NB4 (cell line): Measurements from ENCODE around the gene ZSCAN1.

ENCODE experiments used
- MYC ChIP-seq: IDR thresholded peaks from 2 replicates; pipeline ENCODE4 v1.6.1; 2011; ENCODE audit warnings: low read depth, low read length
- POLR2A ChIP-seq: IDR thresholded peaks from 2 replicates; pipeline ENCODE4 v1.6.1; 2011; ENCODE audit warnings: mild to moderate bottlenecking; ENCODE audit not compliant: insufficient read length; ENCODE audit errors: extremely low read depth
- TF ChIP-seq, protein P1 (sequence below): IDR thresholded peaks from one replicate; pipeline ENCODE4 v1.5.1; 2012; ENCODE audit warnings: low read depth, low read length

DNA sequence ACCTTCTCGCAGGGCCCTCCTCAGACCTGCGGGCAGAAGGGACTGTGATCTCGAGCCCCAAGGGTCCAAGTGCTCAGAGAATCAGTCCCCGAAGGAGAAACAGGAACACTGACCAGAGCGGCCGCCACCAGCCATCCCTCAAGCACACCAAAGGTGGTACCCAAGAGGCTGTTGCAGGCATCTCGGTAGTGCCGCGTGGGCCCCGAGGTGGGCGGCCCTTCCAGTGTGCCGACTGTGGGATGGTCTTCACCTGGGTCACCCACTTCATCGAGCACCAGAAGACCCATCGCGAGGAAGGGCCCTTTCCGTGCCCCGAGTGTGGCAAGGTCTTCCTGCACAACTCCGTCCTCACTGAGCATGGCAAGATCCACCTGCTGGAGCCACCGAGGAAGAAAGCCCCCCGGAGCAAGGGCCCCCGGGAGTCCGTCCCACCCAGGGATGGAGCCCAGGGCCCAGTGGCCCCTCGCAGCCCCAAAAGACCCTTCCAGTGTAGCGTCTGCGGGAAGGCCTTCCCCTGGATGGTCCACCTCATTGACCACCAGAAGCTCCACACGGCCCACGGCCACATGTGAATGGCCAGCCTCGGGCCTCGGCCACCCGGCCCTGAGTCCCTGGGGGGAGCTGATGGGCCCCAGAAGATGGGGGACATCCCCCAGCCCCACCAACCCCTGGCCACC is 19.8 kb downstream of the ZSCAN1 start:
- TF ChIP-seq, protein P1, sequence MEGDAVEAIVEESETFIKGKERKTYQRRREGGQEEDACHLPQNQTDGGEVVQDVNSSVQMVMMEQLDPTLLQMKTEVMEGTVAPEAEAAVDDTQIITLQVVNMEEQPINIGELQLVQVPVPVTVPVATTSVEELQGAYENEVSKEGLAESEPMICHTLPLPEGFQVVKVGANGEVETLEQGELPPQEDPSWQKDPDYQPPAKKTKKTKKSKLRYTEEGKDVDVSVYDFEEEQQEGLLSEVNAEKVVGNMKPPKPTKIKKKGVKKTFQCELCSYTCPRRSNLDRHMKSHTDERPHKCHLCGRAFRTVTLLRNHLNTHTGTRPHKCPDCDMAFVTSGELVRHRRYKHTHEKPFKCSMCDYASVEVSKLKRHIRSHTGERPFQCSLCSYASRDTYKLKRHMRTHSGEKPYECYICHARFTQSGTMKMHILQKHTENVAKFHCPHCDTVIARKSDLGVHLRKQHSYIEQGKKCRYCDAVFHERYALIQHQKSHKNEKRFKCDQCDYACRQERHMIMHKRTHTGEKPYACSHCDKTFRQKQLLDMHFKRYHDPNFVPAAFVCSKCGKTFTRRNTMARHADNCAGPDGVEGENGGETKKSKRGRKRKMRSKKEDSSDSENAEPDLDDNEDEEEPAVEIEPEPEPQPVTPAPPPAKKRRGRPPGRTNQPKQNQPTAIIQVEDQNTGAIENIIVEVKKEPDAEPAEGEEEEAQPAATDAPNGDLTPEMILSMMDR, result no peak
- TF ChIP-seq POLR2A, result no peak
- no peak for TF ChIP-seq MYC
